Lower leg skin (tissue), 3 donors: ENCODE results near the gene ACP5.

Source experiments
- POLR2A ChIP-seq, 2 donors: fragments of 450-650 bp; IDR thresholded peaks; one replicate each; pipeline ENCODE4 v1.6.1; 2016 to 2017; ENCODE audit warnings: antibody characterized with exemption in 2 of 2, mild to moderate bottlenecking in 1 of 2, moderate library complexity in 1 of 2
- TF ChIP-seq, protein P1 (sequence below), 3 donors: fragments of 450-650 bp; IDR thresholded peaks; one replicate each; pipeline ENCODE4 v1.5.1; 2016; ENCODE audit warnings: antibody characterized with exemption in 3 of 3, mild to moderate bottlenecking in 3 of 3, moderate library complexity in 2 of 3

DNA sequence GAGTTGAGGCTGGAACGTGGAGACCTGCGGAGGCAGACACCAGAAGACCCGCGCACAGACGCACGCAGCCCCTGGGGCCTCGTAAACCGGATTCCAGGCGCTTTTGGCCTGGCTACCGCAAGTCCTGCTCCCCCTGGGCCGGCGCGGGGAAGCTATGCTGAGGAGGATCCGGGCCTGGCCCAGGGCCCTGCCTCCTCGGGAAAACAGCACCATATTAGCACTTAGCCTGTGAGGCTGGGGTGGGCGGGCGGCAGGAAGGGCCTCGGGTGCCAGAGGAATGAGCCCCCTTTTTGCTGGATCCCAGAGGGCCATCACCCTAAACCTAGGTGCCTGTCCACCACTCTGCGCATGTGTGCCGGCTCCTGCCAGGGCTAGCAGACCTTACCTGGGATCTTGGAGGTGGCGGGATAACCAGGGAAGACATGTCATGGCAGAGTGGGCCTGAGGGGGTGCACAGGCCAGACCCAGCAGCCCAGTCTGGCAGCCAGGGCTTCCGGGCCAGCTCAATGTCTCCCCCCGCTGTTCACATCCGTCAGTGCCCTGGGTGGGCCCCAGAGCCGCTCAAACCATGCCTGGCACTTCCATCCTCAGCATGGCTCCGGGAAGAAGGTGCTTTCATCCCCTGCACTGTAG lies 25.7 kb downstream of the ACP5 start:
- TF ChIP-seq POLR2A (IDR thresholded peaks at IDR 0.05): no peak
- TF ChIP-seq, protein P1, sequence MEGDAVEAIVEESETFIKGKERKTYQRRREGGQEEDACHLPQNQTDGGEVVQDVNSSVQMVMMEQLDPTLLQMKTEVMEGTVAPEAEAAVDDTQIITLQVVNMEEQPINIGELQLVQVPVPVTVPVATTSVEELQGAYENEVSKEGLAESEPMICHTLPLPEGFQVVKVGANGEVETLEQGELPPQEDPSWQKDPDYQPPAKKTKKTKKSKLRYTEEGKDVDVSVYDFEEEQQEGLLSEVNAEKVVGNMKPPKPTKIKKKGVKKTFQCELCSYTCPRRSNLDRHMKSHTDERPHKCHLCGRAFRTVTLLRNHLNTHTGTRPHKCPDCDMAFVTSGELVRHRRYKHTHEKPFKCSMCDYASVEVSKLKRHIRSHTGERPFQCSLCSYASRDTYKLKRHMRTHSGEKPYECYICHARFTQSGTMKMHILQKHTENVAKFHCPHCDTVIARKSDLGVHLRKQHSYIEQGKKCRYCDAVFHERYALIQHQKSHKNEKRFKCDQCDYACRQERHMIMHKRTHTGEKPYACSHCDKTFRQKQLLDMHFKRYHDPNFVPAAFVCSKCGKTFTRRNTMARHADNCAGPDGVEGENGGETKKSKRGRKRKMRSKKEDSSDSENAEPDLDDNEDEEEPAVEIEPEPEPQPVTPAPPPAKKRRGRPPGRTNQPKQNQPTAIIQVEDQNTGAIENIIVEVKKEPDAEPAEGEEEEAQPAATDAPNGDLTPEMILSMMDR (IDR thresholded peaks at IDR 0.05): no peak
